Right lobe of liver (tissue), 6 donors: Measurements from ENCODE around the gene TSPAN5. TPM values are rescaled to one million over a fixed set of nuclear protein-coding genes. Genes with fewer than 3 reads are reported as not detected.
A peak's percentile ranks its signal among the peaks of the same experiment; 100 is the strongest.

Source experiments
- ATAC-seq, 4 donors: fragments of 200-7000 bp; cut with Tn5 transposase; one replicate each; pipeline ENCODE4 v1.9.1; 2020; ENCODE audit warnings: mild to moderate bottlenecking in 4 of 4, moderate library complexity in 4 of 4
- DNase-seq, 3 donors: peaks; one replicate each; pipeline ENCODE4 v3.0.0-alpha.2; 2020
- H3K27ac ChIP-seq, 3 donors: fragments of 200-600 bp; one replicate each; pipeline ENCODE4 v1.8.0; 2022
- H3K27me3 ChIP-seq, 2 donors: fragments of 200-600 bp; one replicate each; pipeline ENCODE4 v1.8.0; 2022
- H3K36me3 ChIP-seq, 4 donors: fragments of 200-600 bp; sonication (generic) in 1 of 4; one replicate each; pipeline versions ENCODE4 v1.5.1 to v1.8.0; 2017 to 2022; ENCODE audit warnings: control low read depth in 1 of 4
- H3K4me1 ChIP-seq, 4 donors: fragments of 200-600 bp; sonication (generic) in 1 of 4; one replicate each; pipeline versions ENCODE4 v1.5.1 to v1.8.0; 2017 to 2022; ENCODE audit warnings: control low read depth in 1 of 4
- H3K4me3 ChIP-seq, 3 donors: fragments of 200-600 bp; one replicate each; pipeline ENCODE4 v1.8.0; 2022
- H3K9me3 ChIP-seq, 4 donors: fragments of 200-600 bp; sonication (generic) in 1 of 4; one replicate each; pipeline versions ENCODE4 v1.5.1 to v1.8.0; 2017 to 2022; ENCODE audit warnings: control low read depth in 1 of 4
- CTCF ChIP-seq, 4 donors: fragments of 200-600 bp in 3 of 4; fragments of 450-650 bp in 1 of 4; IDR thresholded peaks; one replicate each; pipeline versions ENCODE4 v1.5.1 to v1.8.0; 2016 to 2022; ENCODE audit warnings: antibody characterized with exemption in 4 of 4, mild to moderate bottlenecking in 2 of 4
- POLR2A ChIP-seq: fragments of 450-650 bp; IDR thresholded peaks from one replicate; pipeline ENCODE4 v1.6.1; 2017; ENCODE audit warnings: antibody characterized with exemption, mild to moderate bottlenecking
- WGBS: methylation state at CpG from one replicate; pipeline ENCODE4 v1.1.6; 2018; ENCODE audit warnings: low coverage, low lambda C conversion rate; ENCODE audit not compliant: insufficient coverage; ENCODE audit errors: missing lambda C conversion rate; 5-methylcytosine and 5-hydroxymethylcytosine counted together
- intact Hi-C, 2 donors: fragments of 100-400 bp; cut with DNase I; formaldehyde crosslinking; loops; one replicate each; pipeline versions ENCODE4 v1.11.2 to v1.14.1; 2022
- total RNA-seq, 6 experiments: library from RNA; depleted of rRNA in 2 of 6; stranded (reverse); fragments of >200 nt in 2 of 6; fragmentation: NEBNext Ultra II Directional in 3 of 6; extraction: Animal tissue kit (Norgen Biotek cat#: 25700) in 3 of 6; gene quantifications; one replicate each; pipeline versions ENCODE4 v1.1.0 to v1.2.4, GENCODE V29; 2016 to 2023
- donor health status: DM: no; HTN: yes; CAD: no.
- donor health status: DM: no; HTN: no; CAD: no.
- donor health status: DM: no; HTN: no; CAD: no.
- donor health status: DM: no; HTN: yes; CAD: no.
- donor health status: DM: no; HTN: yes; CAD: no.

The TSPAN5 gene
- total RNA-seq, 6 experiments from 2014 or later: 0.12 to 1.2 (median 0.50) TPM

GRCh38 chr4:98452091-98452490 is 206.3 kb downstream of the TSPAN5 start:
- Histone ChIP-seq H3K4me1 (no peaks in the 10 kb centered on the region), H3K27me3 (no peaks in the 10 kb centered on the region), H3K4me3 (no peak overlapping the region), H3K36me3 (no peaks in the 10 kb centered on the region), H3K27ac (no peak overlapping the region), H3K9me3 (no peaks in the 10 kb centered on the region)
- no peak for DNase-seq
- 68% methylated on average over 2 of the region's 3 CpGs for WGBS
- no peak for ATAC-seq
- TF ChIP-seq CTCF (IDR thresholded peaks at IDR 0.05): no peak
- no peak for TF ChIP-seq POLR2A
- intact Hi-C loops: no loop called here

GRCh38 chr4:98448908-98449307 is 209.5 kb downstream of the TSPAN5 start:
- intact Hi-C loops: no loop called here
- no peaks in the 10 kb centered on the region for H3K4me1 ChIP-seq
- no peak overlapping the region for H3K27ac ChIP-seq
- no peaks in the 10 kb centered on the region for H3K27me3 ChIP-seq
- H3K9me3 ChIP-seq: no peaks in the 10 kb centered on the region
- TF ChIP-seq POLR2A (no peak), CTCF (IDR thresholded peaks at IDR 0.05) (no peak)
- peak in 2 of 4 donors; percentile 21 to 44 for ATAC-seq
- no peak for DNase-seq
- H3K36me3 ChIP-seq: no peaks in the 10 kb centered on the region
- H3K4me3 ChIP-seq: no peak overlapping the region

GRCh38 chr4:98447648-98448047 is 210.8 kb downstream of the TSPAN5 start:
- no peaks in the 10 kb centered on the region for H3K4me1 ChIP-seq
- intact Hi-C loops: no loop called here
- ATAC-seq (peak in 2 of 4 donors; percentile 9 to 19), DNase-seq (no peak)
- 89% methylated on average over 5 of the region's 5 CpGs for WGBS
- H3K36me3 ChIP-seq: no peaks in the 10 kb centered on the region
- no peak overlapping the region for H3K27ac ChIP-seq
- TF ChIP-seq CTCF (IDR thresholded peaks at IDR 0.05): no peak
- no peak for TF ChIP-seq POLR2A
- H3K9me3 ChIP-seq: no peaks in the 10 kb centered on the region
- H3K27me3 ChIP-seq: no peaks in the 10 kb centered on the region
- H3K4me3 ChIP-seq: no peak overlapping the region

- no peak overlapping the region for H3K27ac ChIP-seq
- WGBS: 58% methylated on average over 10 of the region's 10 CpGs
- H3K4me3 ChIP-seq: no peak overlapping the region
- no peak for DNase-seq
- H3K4me1 ChIP-seq: no peaks in the 10 kb centered on the region
- ATAC-seq: peak; percentile 48 to 70 (median 58)
- no peaks in the 10 kb centered on the region for H3K9me3 ChIP-seq
- peaks cover 0 to 8% (median 4%) of the 10 kb centered on the region in 4 donors for H3K36me3 ChIP-seq
- intact Hi-C loops: no loop called here
- no peaks in the 10 kb centered on the region for H3K27me3 ChIP-seq
- TF ChIP-seq POLR2A (no peak), CTCF (IDR thresholded peaks at IDR 0.05) (no peak)
Measured at GRCh38 chr4:98446499-98447375, 211.7 kb downstream of the TSPAN5 start.
